Measurements from ENCODE around the gene CDC14B.
A peak's percentile ranks its signal among the peaks of the same experiment; 100 is the strongest.
"Not testable (repeated sequence)": the region's sequence is repeated elsewhere in the genome, so short reads cannot be mapped to it uniquely, and the experiment has no call there.

CDC14B gene

GRCh38 chr9:96619491-96620180 is at the start of gene CDC14B:
Gene CDC14B, minus strand, starts transcription at chr9:96619843. Its CDS starts 465 bp downstream, at chr9:96619378.
- peak; percentile 57 to 62 for DNase-seq

GRCh38 chr9:96668868-96669534 is 49.4 kb upstream of the CDC14B start:
- DNase-seq: no peak

GRCh38 chr9:96667363-96667728 is 47.7 kb upstream of the CDC14B start:
- DNase-seq: no peak

- peak; percentile 70 to 71 for DNase-seq
Measured at GRCh38 chr9:96666653-96667362, 47.2 kb upstream of the CDC14B start.

GRCh38 chr9:96665789-96666188 is 46.1 kb upstream of the CDC14B start:
- no peak for DNase-seq

- DNase-seq: no peak
Measured at GRCh38 chr9:96663506-96664120, 44.0 kb upstream of the CDC14B start.

GRCh38 chr9:96661711-96662110 is 42.1 kb upstream of the CDC14B start:
- no peak for DNase-seq

GRCh38 chr9:96660692-96661248 is 41.1 kb upstream of the CDC14B start:
- DNase-seq: no peak

GRCh38 chr9:96655198-96655851 is 35.7 kb upstream of the CDC14B start, which contains the start of gene PRXL2C:
Gene PRXL2C, minus strand, starts transcription at chr9:96655317. Its CDS starts 36 bp downstream, at chr9:96655281.
- DNase-seq: peak; percentile 80 to 86

- DNase-seq: peak; percentile 97 to 99
Measured at GRCh38 chr9:96654450-96655197, 35.0 kb upstream of the CDC14B start.

GRCh38 chr9:96651626-96652025 is 32.0 kb upstream of the CDC14B start:
- peak; percentile 56 to 59 for DNase-seq

GRCh38 chr9:96649620-96650324 is 30.1 kb upstream of the CDC14B start:
- DNase-seq: no peak

- DNase-seq: peak; percentile 87 to 92
Measured at GRCh38 chr9:96646081-96646991, 26.7 kb upstream of the CDC14B start.

- DNase-seq: no peak
Measured at GRCh38 chr9:96644137-96644536, 24.5 kb upstream of the CDC14B start.

GRCh38 chr9:96641514-96641913 is 21.9 kb upstream of the CDC14B start:
- DNase-seq: no peak

- no peak for DNase-seq
Measured at GRCh38 chr9:96638606-96639364, 19.1 kb upstream of the CDC14B start.

- DNase-seq: no peak
Measured at GRCh38 chr9:96636368-96636767, 16.7 kb upstream of the CDC14B start.

- DNase-seq: not testable (repeated sequence)
Measured at GRCh38 chr9:96633579-96633978, 13.9 kb upstream of the CDC14B start.

- no peak for DNase-seq
Measured at GRCh38 chr9:96626912-96627311, 7.3 kb upstream of the CDC14B start.

Measured in inflammatory macrophage treated with lipopolysaccharide for 1 hour (primary cell).